ENCODE results near the gene TRMT2A. TPM values are rescaled to one million over a fixed set of nuclear protein-coding genes. Genes with fewer than 3 reads are reported as not detected.

TRMT2A gene
- total and polyA plus RNA-seq, 2 of the 8 experiments (the other 6 are each of a cell fraction or from before 2014, with no cell fraction given): 44.9 to 50.3 TPM

GRCh38 chr22:20143883-20144665, 27.0 kb upstream of the TRMT2A start:
- Histone ChIP-seq H2AFZ (ENCODE audit: low read length) (no peak overlapping the region), H3K23ac (ENCODE audit: insufficient read length) (no peak overlapping the region), H3K36me3 (ENCODE audit: control insufficient read depth in 2 of 4, insufficient read depth in 4 of 4, low read length in 3 of 4) (peaks cover 0 to 6% (median 2%) of the 10 kb centered on the region in 4 experiments; a peak in 1 of 8 replicates), H3K79me2 (ENCODE audit: control insufficient read depth in 1 of 2, insufficient read depth in 2 of 2, low read length in 2 of 2) (no peaks in the 10 kb centered on the region), H3K23me2 (ENCODE audit: low read depth, low read length) (no peaks in the 10 kb centered on the region), H3K56ac (replicated peaks; ENCODE audit: insufficient read length, low read depth, low read length) (no peak overlapping the region), H3K4ac (replicated peaks; ENCODE audit: insufficient read length, low read depth, low read length) (no peak overlapping the region), H2BK12ac (ENCODE audit: low read depth, low read length) (no peak overlapping the region), H3K79me1 (ENCODE audit: low read depth, low read length) (peaks cover 4% of the 10 kb centered on the region), H2BK5ac (ENCODE audit: low read depth, low read length) (no peak overlapping the region), H4K8ac (ENCODE audit: extremely low read depth, insufficient read depth, low read length) (no peak overlapping the region), H2BK120ac (replicated peaks; ENCODE audit: low read depth, low read length) (no peak overlapping the region), H2AK5ac (ENCODE audit: low read depth, low read length) (no peak overlapping the region), H4K91ac (replicated peaks; ENCODE audit: insufficient read length, low read length) (no peak overlapping the region), H3K18ac (ENCODE audit: extremely low read depth, low read length) (no peak overlapping the region), H3K4me1 (replicated peaks in 1 of 4; ENCODE audit: control insufficient read depth in 3 of 4, insufficient read depth in 4 of 4, low read length in 3 of 4) (no peaks in the 10 kb centered on the region), H3K27ac (ENCODE audit: low read depth, low read length) (no peak overlapping the region), H4K20me1 (replicated peaks in 1 of 2; ENCODE audit: control insufficient read depth in 1 of 2, insufficient read depth in 2 of 2, low read length in 2 of 2) (peaks cover 2 to 10% of the 10 kb centered on the region in 2 experiments), H2BK15ac (ENCODE audit: low read length) (no peak overlapping the region), H3K9me3 (ENCODE audit: insufficient read depth in 2 of 2, low read depth in 1 of 2, low read length in 1 of 2) (no peaks in the 10 kb centered on the region), H3K4me2 (ENCODE audit: insufficient read depth in 1 of 2, low read depth in 2 of 2, low read length in 2 of 2) (no peak overlapping the region), H4K5ac (ENCODE audit: insufficient read length, low read depth, low read length) (no peak overlapping the region), H3K4me3 (ENCODE audit: extremely low read depth in 1 of 4, insufficient read depth in 2 of 4, low read depth in 3 of 4, low read length in 4 of 4) (no peak overlapping the region), H2BK20ac (ENCODE audit: low read length) (no peak overlapping the region), H3K9ac (replicated peaks in 1 of 4; ENCODE audit: extremely low read depth in 1 of 4, low read depth in 3 of 4, low read length in 3 of 4) (no peak overlapping the region), H3K27me3 (replicated peaks in 1 of 4; ENCODE audit: control insufficient read depth in 3 of 4, extremely low read depth in 1 of 4, insufficient read depth in 3 of 4, low read length in 3 of 4) (no peaks in the 10 kb centered on the region), H3K14ac (ENCODE audit: insufficient read length) (no peak overlapping the region)
- WGBS, 2 experiments (ENCODE audit: extremely low coverage in 1 of 2, insufficient coverage in 1 of 2, insufficient read length in 1 of 2, insufficient replicate concordance in 2 of 2, low coverage in 1 of 2, low lambda C conversion rate in 2 of 2, missing lambda C conversion rate in 1 of 2): 96% methylated on average over 16 of the region's 19 CpGs; no CpG with 5 or more reads in 1 of the 2 experiments
- TF ChIP-seq RFX5 (IDR thresholded peaks at IDR 0.05; ENCODE audit: borderline replicate concordance, low read depth, low read length): no peak
- TF ChIP-seq SIN3A (conservative IDR thresholded peaks at IDR 0.05 in 1 of 2, IDR thresholded peaks at IDR 0.05 in 1 of 2; ENCODE audit: low read depth in 1 of 2, low read length in 2 of 2): no peak
- FAIRE-seq: no peak
- ChIA-PET POLR2A (ENCODE audit: partially characterized antibody) (interaction anchor here (1.9 to 2.8 kb wide), 3 partner anchors 14 to 25 kb away, joined by 10 to 14 read pairs (median 11); partner anchors contain the start of gene TRMT2A), CTCF (ENCODE audit: partially characterized antibody) (interaction anchor here (1.1 to 1.2 kb wide), 2 partner anchors 13 to 14 kb away, joined by 3 read pairs; no protein-coding TSS in a partner anchor)
- no peak for DNase-seq (ENCODE audit: low read depth in 1 of 2, low spot score in 2 of 2)
